ENCODE measurements around the gene MAPK12. TPM values are rescaled to one million over a fixed set of nuclear protein-coding genes. Genes with fewer than 3 reads are reported as not detected.

Gene MAPK12
- total and polyA plus RNA-seq, 12 donors: 10.6 to 23.0 (median 16.1) TPM

GRCh38 chr22:50218996-50219727, 42.3 kb downstream of the MAPK12 start:
- H3K9me3 ChIP-seq: no peaks in the 10 kb centered on the region
- no peak for TF ChIP-seq CTCF (IDR thresholded peaks at IDR 0.05)
- intact Hi-C loops (cut with DNase I): no loop called here
- 69 to 71% methylated on average over 42 of the region's 42 CpGs for WGBS, 2 donors
- H3K27ac ChIP-seq: no peak overlapping the region
- no peaks in the 10 kb centered on the region for H3K27me3 ChIP-seq
- peaks cover 10 to 99% (median 56%) of the 10 kb centered on the region in 9 donors for H3K36me3 ChIP-seq
- peaks cover 0 to 15% (median 6%) of the 10 kb centered on the region in 9 donors for H3K4me1 ChIP-seq
- H3K4me3 ChIP-seq: no peak overlapping the region
- ATAC-seq (peak; percentile 76 to 85 (median 82)), DNase-seq (peak; percentile 83 to 90)

- DNase-seq: no peak
- intact Hi-C loops (cut with DNase I): no loop called here
Observed at GRCh38 chr22:50218153-50218995, 43.1 kb downstream of the MAPK12 start.

GRCh38 chr22:50217543-50218152, 43.8 kb downstream of the MAPK12 start:
- Histone ChIP-seq H3K27me3 (no peaks in the 10 kb centered on the region), H3K36me3 (peaks cover 10 to 99% (median 56%) of the 10 kb centered on the region in 9 donors), H3K4me1 (peaks cover 0 to 15% (median 6%) of the 10 kb centered on the region in 9 donors), H3K9me3 (no peaks in the 10 kb centered on the region), H3K4me3 (no peak overlapping the region), H3K27ac (no peak overlapping the region)
- ATAC-seq (no peak), DNase-seq (no peak)
- TF ChIP-seq CTCF (IDR thresholded peaks at IDR 0.05): no peak
- WGBS, 2 donors: 86 to 88% methylated on average over 21 of the region's 21 CpGs
- intact Hi-C loops (cut with DNase I): no loop called here

More at GRCh38 chr22:50218153-50218995, 43.1 kb downstream of the MAPK12 start:
- TF ChIP-seq CTCF (IDR thresholded peaks at IDR 0.05): no peak
- 70 to 83% methylated on average over 40 to 43 of the region's 43 CpGs for WGBS, 2 donors
- Histone ChIP-seq H3K27me3 (no peaks in the 10 kb centered on the region), H3K4me3 (no peak overlapping the region), H3K36me3 (peaks cover 10 to 99% (median 56%) of the 10 kb centered on the region in 9 donors), H3K9me3 (no peaks in the 10 kb centered on the region), H3K4me1 (peaks cover 0 to 15% (median 6%) of the 10 kb centered on the region in 9 donors), H3K27ac (no peak overlapping the region)
- peak in 5 of 8 donors; percentile 0 to 16 (median 2) for ATAC-seq

All from heart right ventricle (tissue), 16 donors.